H1 (cell line): Measurements from ENCODE around the gene CASTOR1. TPM values are rescaled to one million over a fixed set of nuclear protein-coding genes. Genes with fewer than 3 reads are reported as not detected.

Experiments used
- MAX ChIP-seq: IDR thresholded peaks from 2 replicates; pipeline ENCODE4 v1.6.1; 2012; ENCODE audit warnings: inconsistent platforms
- RBBP5 ChIP-seq: IDR thresholded peaks from 2 replicates; pipeline ENCODE4 v1.7.1; 2012; ENCODE audit warnings: low read depth, mild to moderate bottlenecking, inconsistent platforms, low read length, moderate library complexity, borderline replicate concordance
- RFX5 ChIP-seq: IDR thresholded peaks from 2 replicates; pipeline ENCODE4 v1.6.1; 2011; ENCODE audit warnings: low read depth, low read length, improper control_type of control experiment, borderline replicate concordance
- TBP ChIP-seq: IDR thresholded peaks from 2 replicates; pipeline ENCODE4 v1.6.1; 2011; ENCODE audit warnings: low read depth, low read length, improper control_type of control experiment
- polyA plus RNA-seq, 7 experiments: library from polyadenylated mRNA; depleted of rRNA in 3 of 7; stranded (reverse) in 5 of 7; unstranded in 2 of 7; fragments of >200 nt in 5 of 7; fragments of 200-250 nt in 2 of 7; gene quantifications; 1 replicate in 5 of 7; 2 replicates in 1 of 7; 4 replicates in 1 of 7; pipeline versions ENCODE4 v1.2.1 to v1.2.3, GENCODE V29; 2011 to 2013; ENCODE audit warnings: missing spikeins in 2 of 7, mixed read lengths in 2 of 7
- total RNA-seq: library from RNA; stranded (reverse); fragmentation: NEBNext Ultra II Directional; extraction: Animal tissue kit (Norgen Biotek cat#: 25700); gene quantifications from 2 replicates; pipeline ENCODE4 v1.2.1, GENCODE V29; 2021

CASTOR1 gene
- total and polyA plus RNA-seq, 2 of the 8 experiments (the other 6 are each of a cell fraction or from before 2014, with no cell fraction given) = 10.3 to 36.0 TPM

DNA sequence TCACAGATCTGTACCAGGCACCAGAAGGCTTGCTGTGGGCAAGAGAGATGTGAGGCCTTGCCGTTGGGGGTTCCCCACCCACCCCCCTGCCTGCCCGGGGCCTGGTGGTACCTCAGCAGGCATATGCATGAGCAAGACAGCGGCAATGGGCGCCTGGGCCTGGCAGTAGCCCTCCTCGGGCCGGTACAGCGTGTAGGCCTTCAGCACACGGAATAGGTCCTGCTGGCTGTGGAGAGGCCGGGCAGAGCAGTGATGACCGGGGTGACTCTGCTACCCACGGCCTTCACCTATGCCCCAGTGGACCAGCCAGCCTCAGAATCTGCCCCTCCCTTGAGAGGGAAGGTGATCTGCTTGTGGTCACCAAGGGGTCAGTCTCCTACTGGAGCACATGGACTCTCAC is 5.5 kb upstream of the CASTOR1 start (continued):
- TF ChIP-seq RFX5 = no peak
- no peak for TF ChIP-seq MAX
- no peak for TF ChIP-seq RBBP5
- no peak for TF ChIP-seq TBP
